ENCODE results near the gene LUC7L3. TPM values are rescaled to one million over a fixed set of nuclear protein-coding genes. Genes with fewer than 3 reads are reported as not detected.

LUC7L3 gene
- total and polyA plus RNA-seq, 12 donors = 33.7 to 188 (median 46.8) TPM

DNA sequence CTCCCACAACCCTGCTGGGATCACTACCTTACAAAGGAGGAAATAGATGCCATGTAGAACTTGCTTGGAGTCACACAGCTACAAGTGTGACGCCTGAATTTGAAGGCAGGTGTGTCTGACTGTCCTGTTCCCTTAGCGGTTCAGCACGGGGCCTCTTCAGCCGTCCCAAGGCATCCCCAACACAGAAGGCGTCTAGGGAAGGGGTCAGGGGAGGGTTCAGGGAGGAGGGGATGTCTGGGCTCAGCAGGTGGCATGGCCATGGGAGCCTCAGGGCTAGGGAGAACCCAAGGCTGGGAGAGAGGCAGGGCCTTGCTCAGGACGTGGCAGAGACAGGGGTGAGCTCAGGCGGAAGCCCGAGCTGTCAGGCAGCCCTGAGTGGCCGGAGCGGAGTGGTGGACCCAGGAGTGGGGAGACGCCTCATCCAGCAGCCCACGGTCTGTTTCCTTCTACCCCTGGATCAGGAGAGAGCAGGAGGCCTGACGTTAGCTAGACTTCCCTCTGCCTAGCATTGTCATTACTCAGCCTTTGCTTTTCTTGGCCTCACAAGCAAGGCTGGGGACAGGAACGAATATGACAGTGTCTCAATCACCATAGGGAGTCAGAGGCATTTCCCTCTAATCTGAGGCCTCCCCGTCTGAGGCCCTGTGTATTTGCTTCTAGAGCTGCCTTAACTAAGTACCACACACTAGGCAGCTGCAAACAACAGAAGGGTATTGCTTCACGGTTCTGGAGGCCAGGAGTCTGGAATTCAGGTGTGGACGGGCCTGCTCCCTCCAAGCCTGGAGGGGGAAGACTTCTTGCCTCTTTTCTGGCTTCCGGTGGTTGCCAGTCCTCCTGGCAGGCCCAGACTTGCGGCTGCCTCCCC lies 79.3 kb downstream of the LUC7L3 start:
- TF ChIP-seq, protein P1, sequence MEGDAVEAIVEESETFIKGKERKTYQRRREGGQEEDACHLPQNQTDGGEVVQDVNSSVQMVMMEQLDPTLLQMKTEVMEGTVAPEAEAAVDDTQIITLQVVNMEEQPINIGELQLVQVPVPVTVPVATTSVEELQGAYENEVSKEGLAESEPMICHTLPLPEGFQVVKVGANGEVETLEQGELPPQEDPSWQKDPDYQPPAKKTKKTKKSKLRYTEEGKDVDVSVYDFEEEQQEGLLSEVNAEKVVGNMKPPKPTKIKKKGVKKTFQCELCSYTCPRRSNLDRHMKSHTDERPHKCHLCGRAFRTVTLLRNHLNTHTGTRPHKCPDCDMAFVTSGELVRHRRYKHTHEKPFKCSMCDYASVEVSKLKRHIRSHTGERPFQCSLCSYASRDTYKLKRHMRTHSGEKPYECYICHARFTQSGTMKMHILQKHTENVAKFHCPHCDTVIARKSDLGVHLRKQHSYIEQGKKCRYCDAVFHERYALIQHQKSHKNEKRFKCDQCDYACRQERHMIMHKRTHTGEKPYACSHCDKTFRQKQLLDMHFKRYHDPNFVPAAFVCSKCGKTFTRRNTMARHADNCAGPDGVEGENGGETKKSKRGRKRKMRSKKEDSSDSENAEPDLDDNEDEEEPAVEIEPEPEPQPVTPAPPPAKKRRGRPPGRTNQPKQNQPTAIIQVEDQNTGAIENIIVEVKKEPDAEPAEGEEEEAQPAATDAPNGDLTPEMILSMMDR (IDR thresholded peaks at IDR 0.05) = no peak
- Histone ChIP-seq H3K9me3 (no peaks in the 10 kb centered on the region), H3K4me1 (peaks cover 0 to 16% (median 4%) of the 10 kb centered on the region in 9 donors), H3K27me3 (no peaks in the 10 kb centered on the region), H3K27ac (no peak overlapping the region), H3K36me3 (no peaks in the 10 kb centered on the region), H3K4me3 (no peak overlapping the region)
- ATAC-seq = peak in 2 of 8 donors; percentile 26 to 39
- intact Hi-C loops (cut with DNase I) = no loop called here
- WGBS, 2 donors = 89 to 94% methylated on average over 19 of the region's 19 CpGs
- DNase-seq = no peak

DNA sequence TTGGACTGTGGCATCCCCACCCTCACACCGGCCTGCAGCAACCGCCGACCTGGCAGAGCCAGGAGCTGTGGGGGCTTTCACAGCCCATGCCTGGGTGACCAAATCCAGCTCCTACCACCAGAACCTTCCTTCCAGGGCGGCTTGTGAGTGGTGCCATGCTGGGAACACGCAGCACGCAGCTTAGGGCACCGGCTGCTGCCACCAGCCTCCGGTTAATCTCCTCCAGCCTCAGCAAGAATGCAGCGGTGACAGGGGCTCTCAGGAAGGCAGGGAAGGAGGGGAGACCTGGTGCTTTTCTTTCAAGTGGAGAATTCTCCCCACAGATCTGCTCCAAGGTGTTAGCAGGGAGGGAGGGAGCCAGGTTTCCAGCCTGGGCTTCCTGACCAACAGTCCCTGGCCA lies 80.2 kb downstream of the LUC7L3 start:
- Histone ChIP-seq H3K36me3 (no peaks in the 10 kb centered on the region), H3K27me3 (no peaks in the 10 kb centered on the region), H3K9me3 (no peaks in the 10 kb centered on the region), H3K27ac (no peak overlapping the region), H3K4me3 (no peak overlapping the region), H3K4me1 (peaks cover 0 to 16% (median 4%) of the 10 kb centered on the region in 9 donors)
- no peak for DNase-seq
- intact Hi-C loops (cut with DNase I) = no loop called here
- TF ChIP-seq, protein P1 (IDR thresholded peaks at IDR 0.05) = no peak
- 78 to 84% methylated on average over 9 of the region's 9 CpGs for WGBS, 2 donors
- no peak for ATAC-seq

DNA sequence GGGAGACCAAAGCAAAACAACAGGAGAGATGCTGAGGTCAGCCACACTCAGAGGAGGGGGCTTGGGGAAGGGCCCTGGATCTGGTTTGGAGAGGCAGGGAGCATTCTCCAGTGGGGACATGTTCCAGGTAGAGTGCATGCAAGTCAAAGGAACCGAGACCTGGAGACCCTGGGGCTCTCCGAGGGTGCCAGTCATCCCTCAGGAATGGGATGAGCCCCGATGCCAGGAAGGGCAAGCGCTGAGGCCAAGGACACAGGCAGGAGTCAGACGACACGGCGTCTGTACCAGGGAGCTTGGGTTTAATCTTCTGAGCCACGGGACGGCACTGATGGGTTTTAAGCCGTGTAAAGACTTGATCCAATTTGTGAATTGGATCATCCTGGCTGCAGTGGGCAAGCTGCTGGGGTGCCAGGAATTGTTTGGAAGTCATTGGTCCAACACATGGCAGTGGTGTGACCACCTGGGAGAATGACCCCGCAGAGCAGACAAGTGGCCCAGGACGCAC lies 80.8 kb downstream of the LUC7L3 start:
- TF ChIP-seq, protein P1 (IDR thresholded peaks at IDR 0.05) = no peak
- WGBS, 2 donors = 88 to 91% methylated on average over 12 of the region's 12 CpGs

DNA sequence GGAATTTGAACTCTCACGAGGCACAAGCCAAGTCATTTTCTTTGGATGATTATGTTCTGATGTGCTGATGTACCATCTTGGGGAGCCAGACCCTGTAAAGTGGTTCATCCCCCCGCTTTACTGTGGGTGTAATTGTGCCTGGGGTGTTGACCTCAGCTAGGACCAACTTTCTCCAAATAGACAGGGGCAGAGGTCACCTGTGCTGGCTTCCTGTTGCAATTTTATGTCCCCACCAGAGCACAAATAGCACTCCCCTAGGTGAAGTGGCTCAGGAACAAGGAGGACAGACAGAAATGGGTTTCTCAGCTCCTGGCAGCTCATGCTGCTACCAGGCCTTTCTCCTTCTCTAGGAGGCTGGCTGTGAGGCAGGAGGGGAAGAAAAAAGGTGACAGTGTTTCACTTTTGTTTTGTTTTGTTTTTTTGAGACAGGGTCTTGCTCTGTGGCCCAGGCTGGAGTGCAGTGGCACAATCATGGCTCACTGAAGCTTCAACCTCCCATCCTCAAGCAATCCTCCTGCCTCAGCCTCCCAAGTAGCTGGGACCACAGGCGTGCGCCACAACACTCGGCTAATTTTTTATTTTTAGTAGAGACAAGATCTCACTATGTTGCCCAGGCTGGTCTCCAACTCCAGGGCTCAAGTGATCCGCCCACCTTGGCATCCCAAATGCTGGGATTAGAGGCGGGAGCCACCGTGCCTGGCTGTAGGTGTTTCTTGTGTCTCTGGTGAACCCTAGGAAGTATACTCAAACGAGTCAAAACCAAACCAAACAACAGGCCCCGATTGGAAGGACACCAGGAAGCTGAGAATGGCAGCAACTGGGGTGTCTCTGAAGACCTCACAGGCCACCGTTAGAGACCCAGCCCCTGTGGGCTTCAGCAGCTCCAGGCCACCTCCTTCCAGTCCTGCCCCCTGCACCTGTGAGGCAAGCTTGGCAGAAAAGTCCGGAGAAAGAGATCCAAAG lies 83.5 kb downstream of the LUC7L3 start:
- Histone ChIP-seq H3K4me3 (no peak overlapping the region), H3K9me3 (no peaks in the 10 kb centered on the region), H3K27me3 (no peaks in the 10 kb centered on the region), H3K4me1 (peaks cover 0 to 3% (median 0%) of the 10 kb centered on the region in 9 donors), H3K27ac (no peak overlapping the region), H3K36me3 (no peaks in the 10 kb centered on the region)
- DNase-seq = no peak
- WGBS, 2 donors = 86 to 90% methylated on average over 12 of the region's 12 CpGs
- intact Hi-C loops (cut with DNase I) = no loop called here
- no peak for ATAC-seq
- TF ChIP-seq, protein P1 (IDR thresholded peaks at IDR 0.05) = no peak

More for the DNA sequence above, 80.8 kb downstream of the LUC7L3 start:
- peaks cover 0 to 16% (median 4%) of the 10 kb centered on the region in 9 donors for H3K4me1 ChIP-seq
- no peak overlapping the region for H3K4me3 ChIP-seq
- no peaks in the 10 kb centered on the region for H3K36me3 ChIP-seq
- no peak for DNase-seq
- no peak overlapping the region for H3K27ac ChIP-seq
- intact Hi-C loops (cut with DNase I) = no loop called here
- no peaks in the 10 kb centered on the region for H3K27me3 ChIP-seq
- no peak for ATAC-seq
- H3K9me3 ChIP-seq = no peaks in the 10 kb centered on the region
